A673 (cell line): Measurements from ENCODE around the gene GPR132.

Experiments
- CTCF ChIP-seq: fragments of 300-800, 200-600 bp; sonication (generic); conservative IDR thresholded peaks from 2 replicates; pipeline ENCODE4 v1.5.1; 2017; ENCODE audit warnings: low read depth, mild to moderate bottlenecking, antibody characterized with exemption, low read length, moderate library complexity, mixed read lengths
- EZH2 ChIP-seq: fragments of 200-600 bp; sonication (generic); IDR thresholded peaks from 2 replicates; pipeline ENCODE4 v1.6.1; 2017; ENCODE audit warnings: borderline replicate concordance, low read depth, mild to moderate bottlenecking, mixed read lengths, antibody characterized with exemption, low read length; ENCODE audit not compliant: poor library complexity, severe bottlenecking

GRCh38 chr14:105093431-105094192, 28.4 kb upstream of the GPR132 start:
- TF ChIP-seq CTCF (peak; percentile 75), EZH2 (no peak)
